ENCODE results near the gene DYNC1H1.
"Not testable (repeated sequence)": the region's sequence is repeated elsewhere in the genome, so short reads cannot be mapped to it uniquely, and the experiment has no call there.

The DYNC1H1 gene

DNA sequence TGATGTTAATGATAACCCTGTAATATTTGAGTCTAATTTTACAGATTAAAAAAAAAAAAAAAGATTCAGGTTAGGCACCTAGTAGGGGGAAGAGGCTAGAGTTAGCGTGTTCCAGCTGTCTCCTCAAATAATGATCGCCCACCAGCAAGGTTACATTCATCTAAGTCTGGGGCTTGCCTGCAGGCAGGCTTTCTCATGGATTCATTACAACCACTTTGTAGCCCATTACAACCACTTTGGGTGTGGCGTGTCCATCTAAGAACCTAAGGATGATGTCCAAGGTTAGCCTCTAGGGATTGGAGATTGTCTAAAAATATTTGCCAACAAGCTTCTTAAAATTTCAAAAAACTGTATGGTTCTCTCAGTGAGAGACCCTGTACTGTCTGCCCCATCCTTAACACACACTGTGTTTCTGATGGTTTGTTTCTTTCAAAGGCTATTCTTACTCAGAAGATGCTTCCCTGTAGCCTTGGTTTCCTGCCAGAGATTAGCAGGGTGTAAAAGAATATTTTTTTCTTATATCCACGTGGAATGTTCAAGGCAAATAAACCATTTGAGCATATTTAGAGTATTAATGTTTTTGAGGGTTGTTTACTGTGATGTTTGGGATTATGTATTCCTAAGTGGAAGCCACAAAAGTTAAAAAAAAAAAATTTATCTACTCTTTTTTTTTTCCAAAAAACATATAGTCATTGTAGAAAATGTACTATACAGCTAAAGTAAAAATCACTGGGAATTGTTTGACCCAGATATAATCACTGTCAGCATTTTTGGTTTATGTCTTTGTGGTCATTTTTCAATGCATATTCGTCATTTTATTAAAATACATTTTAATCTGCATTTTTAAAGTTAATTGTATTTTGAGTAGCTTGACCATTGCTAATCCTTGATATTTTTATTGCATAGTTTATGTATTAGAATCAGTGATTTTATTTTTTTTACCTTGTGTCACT is 1.7 kb downstream of the DYNC1H1 start:
- no peak for DNase-seq

DNA sequence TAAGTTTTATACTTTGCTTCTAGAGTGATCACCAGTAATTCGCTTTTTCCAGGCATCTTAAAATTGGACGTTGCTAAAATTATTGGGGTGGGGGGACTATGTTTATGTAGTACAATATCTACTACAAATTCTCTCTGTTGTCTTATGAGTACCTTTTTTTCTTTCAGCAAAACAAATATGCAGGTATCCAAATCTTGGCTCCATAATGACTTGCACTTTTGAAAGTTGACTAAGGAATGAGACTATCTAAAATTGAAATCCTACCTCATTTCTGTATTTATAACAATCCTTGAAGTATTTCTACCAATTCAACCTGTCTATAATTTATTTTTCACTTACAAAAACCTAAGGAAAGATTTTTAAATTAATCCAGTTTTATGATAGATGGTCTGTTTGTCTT is 2.4 kb downstream of the DYNC1H1 start:
- no peak for DNase-seq

DNA sequence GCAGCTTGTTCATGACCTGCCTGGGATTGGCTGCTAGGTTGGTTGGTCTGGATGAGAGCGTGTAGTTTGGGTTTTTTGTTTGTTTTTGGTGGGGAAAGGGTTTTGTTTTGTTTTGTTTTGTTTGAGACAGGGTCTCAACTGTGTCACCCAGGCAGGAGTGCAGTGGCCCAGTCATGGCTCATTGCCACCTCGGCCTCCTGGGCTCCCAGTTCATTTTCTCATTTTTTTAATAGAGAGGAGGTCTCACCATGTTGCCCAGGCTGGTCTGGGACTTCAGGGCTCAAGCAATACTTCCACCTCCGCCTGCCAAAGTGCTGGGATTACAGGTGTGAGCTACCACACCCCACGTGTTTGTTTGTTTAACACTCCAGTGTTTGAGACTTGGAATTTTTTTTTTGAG is 3.8 kb downstream of the DYNC1H1 start:
- DNase-seq = no peak

DNA sequence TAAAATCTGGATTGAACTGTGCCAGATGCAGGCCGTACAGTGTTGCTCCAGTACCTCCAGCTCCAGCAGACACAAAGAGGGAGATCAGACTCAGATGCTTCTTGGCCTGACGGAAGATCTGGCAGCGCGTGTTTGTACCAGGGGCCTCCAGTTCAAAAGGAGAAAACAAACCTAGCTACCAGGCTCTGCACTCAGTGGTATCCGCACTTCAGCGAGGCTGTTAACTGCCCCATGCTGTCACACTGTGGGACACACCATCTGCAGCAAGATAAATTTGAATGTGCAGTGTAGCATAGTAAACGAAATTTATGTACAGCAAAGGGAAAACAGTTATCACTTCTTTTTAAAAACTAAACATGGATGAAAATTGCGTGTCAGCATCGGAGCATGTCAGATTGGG is 5.1 kb downstream of the DYNC1H1 start:
- DNase-seq = no peak

DNA sequence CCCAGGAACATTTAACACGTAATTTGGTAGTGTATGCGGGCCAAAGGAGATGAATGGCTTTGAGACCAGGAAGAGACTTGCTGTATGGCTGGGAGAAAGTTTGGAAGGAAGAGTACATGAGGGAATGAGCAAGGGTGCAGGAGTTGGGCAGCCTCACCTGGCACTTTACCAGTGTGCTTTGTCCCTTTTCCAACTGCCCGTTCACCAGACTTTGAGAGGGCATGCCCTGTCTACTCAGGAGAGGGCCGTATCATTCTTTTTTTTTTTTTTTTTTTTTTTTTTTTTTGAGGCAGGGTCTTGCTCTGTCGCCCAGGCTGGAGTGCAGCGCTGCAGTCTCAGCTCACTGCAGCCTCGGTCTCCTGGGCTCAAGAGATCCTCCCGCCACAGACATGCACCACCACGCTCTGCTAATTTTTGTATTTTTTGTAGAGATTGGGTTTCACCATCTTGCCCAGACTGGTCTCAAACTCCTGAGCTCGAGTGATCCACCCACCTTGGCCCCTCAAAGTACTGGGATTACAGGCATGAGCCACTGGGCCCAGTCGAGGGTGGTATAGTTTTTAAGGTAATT is 6.5 kb downstream of the DYNC1H1 start:
- DNase-seq = no peak

DNA sequence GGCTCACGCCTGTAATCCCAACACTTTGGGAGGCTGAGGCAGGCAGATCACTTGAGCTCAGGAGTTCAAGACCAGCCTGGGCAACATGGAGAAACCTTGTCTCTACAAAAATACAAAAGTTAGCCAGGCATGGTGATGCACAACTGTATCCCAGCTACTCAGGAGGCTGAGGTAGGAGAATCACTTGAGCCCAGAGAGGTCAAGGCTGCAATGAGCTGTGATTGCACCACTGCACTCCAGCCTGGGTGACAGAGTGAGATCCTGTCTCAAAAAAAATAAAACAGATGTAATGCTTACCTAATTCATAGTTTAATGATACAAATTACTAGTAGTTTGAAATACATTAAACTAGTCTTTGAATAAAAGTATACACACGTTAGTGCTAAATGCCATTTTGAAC is 7.1 kb downstream of the DYNC1H1 start:
- DNase-seq = not testable (repeated sequence)

DNA sequence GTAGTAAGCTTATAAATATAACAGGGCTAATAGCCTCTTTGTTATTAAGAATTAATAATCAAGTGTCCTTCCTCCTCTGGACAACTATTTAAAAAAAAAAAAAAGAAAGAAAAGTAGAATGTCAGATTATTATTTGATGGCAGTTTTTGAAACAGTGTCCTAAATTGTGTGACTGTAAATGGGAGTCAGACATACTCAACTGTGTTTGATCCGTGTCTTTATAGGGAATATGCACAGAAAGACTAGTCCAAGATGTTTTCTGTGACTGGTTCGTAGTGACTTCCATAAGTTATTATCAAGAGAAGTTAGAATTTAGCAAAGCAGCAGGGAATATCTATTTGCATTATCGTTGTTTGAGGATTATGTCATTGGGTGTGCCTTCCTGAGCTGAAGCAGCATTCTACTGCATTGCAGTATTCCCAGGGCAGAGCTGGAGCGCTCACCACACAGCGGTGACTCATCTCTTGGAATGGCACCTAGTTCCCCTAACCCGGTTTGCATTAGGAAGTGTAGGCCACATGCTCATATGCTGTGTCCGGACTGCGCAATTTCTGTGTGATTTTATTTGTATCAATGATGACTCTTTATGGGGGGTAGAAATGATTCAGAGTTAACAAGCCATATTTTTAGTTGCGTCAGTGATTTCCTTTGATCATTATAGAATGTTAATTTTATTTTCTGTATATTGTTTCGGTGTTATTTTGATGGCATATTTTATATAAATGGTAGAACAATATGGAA is 7.9 kb downstream of the DYNC1H1 start:
- no peak for DNase-seq

DNA sequence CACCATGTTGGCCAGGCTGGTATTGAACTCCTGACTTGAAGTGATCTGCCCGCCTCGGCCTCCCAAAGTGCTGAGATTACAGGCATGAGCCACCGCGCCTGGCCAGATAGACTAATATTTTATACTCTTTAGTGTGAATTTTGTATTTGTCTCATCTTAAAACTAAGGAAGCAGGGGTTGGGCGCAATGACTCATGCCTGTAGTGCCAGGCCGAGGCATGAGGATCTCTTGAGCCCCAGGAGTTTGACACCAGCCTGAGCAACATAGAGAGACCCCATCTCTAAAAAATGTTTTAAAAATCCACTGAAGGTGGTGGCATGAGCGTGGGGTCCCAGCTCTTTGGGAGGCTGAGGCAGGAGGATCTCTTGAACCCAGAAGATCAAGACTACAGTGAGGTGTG is 9.0 kb downstream of the DYNC1H1 start:
- DNase-seq = no peak

DNA sequence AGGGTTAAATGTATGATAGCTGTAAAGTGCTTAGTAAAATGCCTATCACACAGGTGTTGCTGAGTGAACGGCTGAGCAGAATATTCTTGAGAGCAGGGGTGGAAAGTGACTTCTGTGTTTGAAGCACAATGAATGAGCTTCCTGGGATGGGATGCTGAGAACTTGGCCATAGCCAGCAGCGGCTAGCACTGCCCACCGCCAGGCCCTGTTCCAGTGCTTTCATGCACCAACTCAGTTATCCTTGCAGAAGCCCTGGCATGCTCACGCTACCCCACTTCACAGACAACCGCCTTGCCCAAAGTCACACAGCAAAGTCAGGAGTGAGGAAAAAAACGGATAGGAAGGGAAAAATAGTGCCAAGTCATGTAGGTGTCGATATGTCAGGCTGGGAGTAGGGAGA is 10.9 kb downstream of the DYNC1H1 start:
- no peak for DNase-seq

DNA sequence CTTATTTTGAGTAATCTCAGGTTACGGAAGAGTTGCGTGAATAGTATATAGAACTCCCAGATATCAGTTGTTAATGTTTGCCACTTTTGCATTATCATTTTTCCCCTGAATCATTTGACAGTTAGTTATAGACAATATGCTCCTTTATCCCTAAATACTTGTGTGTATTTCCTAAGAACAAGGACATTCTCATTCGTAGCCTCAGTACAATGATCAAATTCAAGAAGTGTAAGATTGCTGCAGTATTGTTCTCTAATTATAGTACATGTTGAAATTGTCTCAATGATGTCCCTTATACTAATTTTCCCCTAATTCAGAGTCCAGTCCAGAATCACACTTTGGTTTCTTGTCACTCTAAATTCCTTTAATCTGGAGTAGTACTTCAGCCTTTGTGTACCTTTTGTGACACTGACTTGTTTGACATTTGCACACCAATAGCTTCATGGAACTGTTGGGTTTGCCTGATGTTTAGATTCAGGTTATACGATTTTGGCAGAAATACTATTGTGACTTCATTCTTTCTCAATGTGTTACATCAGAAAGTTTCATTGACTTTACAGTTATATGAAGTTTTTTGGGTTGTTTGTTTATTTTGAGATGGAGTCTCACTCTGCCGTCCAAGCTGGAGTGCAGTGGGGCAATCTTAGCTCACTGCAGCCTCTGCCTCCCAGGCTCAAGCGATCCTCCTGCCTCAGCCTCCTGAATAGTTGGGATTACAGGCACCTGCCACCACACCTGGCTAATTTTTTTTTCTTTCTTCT is 13.1 kb downstream of the DYNC1H1 start:
- no peak for DNase-seq

DNA sequence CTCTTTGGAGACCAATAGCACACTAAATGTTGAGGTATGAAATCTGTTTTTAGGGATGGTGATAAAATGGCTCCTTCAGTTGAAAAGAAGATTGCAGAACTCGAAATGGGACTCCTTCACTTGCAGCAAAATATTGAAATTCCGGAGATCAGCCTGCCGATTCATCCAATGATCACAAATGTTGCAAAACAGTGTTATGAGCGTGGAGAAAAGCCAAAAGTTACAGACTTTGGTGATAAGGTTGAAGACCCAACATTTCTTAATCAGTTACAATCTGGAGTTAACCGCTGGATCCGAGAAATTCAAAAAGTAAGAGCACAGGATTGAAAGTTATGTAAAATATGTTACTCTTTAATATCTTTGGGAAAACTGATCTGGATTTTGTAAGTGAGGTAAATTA is 15.3 kb downstream of the DYNC1H1 start:
- no peak for DNase-seq

DNA sequence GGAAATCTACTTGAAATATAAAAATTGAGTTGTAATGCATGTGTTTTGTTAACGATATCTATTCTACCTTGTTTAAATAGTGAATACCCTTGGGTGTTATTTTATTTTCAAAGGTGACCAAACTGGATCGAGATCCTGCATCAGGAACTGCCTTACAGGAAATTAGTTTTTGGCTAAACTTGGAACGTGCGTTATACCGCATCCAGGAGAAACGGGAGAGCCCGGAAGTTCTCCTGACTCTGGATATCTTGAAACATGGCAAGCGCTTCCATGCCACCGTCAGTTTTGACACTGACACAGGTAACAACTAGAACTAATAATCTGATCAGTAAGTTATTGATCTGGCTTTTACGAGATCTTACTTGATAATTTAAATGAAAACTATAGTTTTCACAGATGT is 15.9 kb downstream of the DYNC1H1 start:
- no peak for DNase-seq

DNA sequence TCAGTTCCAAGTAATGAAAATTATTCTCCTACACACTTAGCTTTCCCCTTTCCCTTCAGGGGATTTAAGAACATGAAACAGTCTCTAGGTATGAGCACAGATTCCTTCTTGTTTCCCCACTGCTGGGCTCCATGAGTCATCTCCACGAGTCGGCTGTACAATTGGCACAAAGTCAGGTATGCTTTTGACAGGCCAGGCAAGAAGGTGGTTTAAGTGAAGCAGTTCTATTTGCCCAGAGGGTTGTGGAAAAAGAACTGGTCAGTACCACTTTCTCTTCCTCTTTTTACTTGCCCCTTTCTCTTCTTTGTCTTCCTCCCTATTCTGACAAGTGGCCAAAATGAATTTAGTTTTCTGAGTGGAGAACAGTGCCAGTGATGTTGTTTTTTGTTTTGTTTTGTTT is 16.3 kb downstream of the DYNC1H1 start:
- DNase-seq = no peak

DNA sequence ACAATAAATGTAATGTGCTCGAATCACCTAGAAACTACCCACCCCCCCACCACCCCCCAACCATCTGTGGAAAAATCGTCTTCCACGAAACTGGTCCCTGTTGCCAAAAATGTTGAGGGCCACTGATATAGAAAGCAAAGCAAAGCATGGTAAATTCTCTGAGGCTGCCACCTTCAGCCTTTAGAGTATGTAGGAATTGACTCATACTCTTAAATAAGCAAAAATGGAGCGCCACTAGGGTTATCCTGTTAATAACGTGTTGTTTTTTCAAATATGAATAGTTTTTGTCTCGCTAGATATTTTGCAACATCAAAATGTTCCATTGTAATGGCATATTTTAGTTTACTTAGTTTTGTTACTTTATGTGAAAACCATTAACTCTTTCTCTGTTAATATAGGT is 18.2 kb downstream of the DYNC1H1 start:
- no peak for DNase-seq

DNA sequence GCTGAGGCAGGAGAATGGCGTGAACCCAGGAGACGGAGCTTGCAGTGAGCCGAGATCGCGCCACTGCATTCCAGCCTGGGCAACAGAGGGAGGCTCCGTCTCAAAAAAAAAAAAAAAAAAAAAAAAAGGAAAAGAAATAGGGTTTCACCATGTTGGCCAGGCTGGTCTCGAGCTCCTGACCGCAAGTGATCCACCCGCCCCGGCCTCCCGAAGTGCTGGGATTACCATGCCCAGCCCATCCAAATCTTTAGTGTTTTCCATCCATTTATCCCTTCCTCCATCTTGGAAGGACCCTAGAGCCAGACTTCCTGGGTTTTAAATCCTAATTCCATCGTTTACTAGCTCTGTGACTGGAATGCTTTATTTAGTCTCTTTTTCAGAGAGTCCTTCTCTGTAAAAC is 20.5 kb downstream of the DYNC1H1 start:
- not testable (repeated sequence) for DNase-seq

DNA sequence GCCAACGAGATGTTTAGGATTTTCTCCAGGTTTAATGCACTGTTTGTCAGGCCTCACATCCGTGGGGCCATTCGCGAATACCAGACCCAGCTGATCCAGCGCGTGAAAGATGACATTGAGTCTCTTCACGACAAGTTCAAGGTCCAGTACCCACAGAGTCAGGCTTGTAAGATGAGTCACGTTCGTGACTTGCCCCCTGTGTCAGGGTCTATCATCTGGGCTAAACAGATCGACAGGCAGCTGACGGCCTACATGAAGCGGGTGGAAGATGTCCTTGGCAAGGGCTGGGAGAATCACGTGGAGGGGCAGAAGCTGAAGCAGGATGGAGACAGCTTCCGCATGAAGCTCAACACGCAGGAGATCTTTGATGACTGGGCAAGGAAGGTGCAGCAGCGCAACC is 21.6 kb downstream of the DYNC1H1 start:
- DNase-seq = no peak

DNA sequence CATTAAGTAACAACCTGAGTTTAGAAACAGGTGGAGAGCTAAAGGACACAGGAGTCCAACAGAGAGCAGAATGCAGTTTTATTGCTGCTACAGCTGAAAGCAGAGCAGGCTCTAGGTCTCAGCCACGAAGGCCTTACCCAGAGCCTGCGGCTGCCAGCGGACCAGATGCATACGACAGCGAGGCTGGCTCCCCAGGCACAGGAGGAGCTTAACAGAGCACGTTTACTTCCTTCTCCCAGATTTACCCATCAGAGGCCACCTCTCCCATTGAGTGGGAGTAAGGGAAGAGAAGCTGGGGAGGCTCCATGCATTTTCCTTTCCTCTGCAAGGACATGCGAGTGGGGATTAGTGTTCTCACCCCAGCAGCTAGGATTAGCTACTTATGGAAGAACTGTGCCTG is 22.6 kb downstream of the DYNC1H1 start:
- DNase-seq = no peak

DNA sequence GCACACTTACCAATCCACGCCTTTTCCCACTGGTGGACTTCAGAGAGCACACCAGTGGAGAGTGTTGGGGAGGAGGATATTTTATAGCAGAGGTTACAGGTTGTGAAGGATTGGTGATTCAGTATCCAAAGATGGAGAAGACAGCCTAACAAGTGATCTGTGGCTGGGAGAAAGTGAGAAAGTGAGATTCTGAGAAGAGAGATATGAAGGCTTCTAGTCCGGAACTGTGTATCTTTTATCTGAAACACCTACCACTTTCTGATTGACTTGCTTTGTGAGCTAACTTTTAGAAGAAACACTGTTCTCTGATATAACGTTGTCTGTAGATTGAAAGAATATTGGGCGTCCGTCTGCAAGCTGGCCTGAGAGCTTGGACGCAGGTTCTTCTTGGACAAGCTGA is 24.0 kb downstream of the DYNC1H1 start:
- no peak for DNase-seq

DNA sequence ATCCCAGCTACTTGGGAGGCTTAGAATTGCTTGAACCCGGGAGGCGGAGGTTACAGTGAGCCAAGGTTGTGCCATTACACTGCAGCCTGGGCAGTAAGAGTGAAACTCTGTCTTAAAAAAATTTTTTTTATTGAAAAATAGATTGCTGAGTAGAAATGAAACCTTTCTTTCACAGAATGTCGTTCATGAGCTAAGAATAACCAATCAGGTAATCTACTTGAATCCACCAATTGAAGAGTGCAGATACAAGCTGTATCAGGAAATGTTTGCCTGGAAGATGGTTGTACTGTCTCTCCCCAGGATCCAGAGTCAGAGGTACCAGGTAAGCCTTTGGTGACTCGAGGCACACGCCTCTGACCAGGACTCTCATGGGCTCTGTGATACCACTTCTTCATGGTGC is 27.0 kb downstream of the DYNC1H1 start:
- DNase-seq = no peak

DNA sequence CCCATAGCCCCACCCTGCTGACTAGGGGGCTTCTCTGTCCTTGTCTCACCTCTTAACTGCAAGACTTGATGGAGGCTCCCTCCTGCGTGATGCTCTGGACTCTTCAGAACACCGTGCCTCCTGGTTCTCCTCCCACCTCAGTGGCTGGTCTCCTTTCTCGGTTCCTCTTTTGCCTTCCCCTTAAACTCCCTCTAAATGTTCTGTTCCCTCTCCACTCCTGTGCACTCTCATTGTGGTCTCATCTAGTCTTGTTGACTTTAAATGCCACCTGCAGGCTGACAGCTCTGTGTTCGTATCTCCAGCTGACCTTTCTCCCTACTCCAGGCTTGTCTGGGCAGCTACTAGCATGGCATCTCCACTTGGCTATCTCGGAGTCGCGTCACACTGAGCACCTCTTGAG is 28.3 kb downstream of the DYNC1H1 start:
- no peak for DNase-seq

DNA sequence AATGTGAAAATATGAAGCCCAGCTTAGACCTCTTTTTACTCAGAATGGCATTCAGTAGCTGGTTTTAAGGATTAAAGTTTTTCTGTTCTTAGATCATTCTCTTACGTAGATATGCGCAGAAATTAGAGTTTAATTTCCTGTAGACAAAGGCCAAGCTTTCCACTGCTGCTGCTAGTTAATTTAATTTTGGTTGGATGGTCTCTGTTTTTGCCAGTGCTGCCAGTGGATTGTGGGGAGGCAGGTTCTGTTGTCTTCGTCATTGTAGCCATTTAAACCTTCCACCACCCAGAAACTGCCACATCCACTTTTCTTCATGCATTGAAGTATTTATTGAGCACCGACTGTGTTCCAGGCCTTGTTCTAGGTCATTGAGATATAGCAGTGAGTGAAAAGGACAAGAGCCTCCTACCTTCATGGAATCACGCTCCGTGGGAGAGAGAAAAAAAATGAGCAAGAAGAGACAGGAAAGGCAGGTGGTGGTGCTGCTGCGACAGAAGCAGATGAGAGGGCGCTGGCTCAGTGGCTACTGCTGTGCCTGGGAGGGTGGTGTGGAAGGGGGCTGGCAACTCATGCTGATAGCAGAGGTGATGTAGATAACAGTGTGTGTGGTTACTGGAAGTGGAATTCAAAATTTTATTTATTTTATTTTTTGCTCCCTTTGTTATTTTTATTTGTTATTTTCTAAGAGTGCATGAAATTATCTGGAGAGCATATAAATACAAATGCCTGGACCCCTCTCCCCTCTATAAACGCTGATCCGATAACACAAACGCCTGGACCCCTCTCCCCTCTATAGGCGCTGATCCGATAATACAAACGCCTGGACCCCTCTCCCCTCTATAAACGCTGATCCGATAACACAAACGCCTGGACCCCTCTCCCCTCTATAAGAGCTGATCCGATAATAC is 33.3 kb downstream of the DYNC1H1 start:
- DNase-seq = no peak

DNA sequence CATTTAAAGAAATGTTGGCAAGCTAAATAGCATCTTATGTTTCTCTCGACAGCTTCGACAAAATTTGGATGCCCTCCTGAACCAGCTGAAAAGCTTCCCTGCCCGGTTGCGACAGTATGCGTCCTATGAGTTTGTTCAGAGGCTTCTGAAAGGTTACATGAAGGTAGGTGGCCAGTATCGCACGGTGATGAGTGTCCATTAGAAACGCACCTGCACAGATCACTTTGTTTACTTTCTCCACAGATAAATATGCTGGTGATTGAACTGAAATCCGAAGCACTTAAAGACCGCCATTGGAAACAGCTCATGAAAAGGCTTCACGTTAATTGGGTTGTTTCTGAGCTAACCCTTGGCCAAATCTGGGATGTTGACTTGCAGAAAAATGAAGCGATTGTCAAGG is 36.5 kb downstream of the DYNC1H1 start:
- DNase-seq = no peak
